NCI-H774 (cell line): ENCODE results near the gene SPANXB1.
"Not testable (repeated sequence)": the region's sequence is repeated elsewhere in the genome, so short reads cannot be mapped to it uniquely, and the experiment has no call there.

Experiments
- DNase-seq: peaks from one replicate; lab custom pipeline; 2025; lab: John Stamatoyannopoulos, UW

Gene SPANXB1, protein sequence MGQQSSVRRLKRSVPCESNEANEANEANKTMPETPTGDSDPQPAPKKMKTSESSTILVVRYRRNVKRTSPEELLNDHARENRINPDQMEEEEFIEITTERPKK

DNA sequence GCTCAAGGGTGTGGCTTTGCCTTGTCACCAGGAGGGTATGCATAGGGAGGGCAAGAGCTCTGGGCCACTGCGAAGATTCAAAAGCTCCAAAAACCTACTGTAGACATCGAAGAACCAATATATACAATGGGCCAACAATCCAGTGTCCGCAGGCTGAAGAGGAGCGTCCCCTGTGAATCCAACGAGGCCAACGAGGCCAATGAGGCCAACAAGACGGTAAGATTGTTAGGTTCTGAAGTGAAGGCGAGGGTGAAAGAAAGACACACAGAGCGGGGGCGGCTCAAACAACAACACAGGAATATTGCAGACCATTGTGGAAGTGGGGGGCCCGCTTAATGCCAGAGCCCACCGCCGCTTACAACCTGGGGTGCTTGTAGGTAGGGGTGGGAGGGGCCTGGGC lies at the start of gene SPANXB1:
SPANXB1 (plus strand) TSS at position 27 of the 400 bp plus-strand sequence; CDS start at position 127, 100 bp downstream.
- not testable (repeated sequence) for DNase-seq

DNA sequence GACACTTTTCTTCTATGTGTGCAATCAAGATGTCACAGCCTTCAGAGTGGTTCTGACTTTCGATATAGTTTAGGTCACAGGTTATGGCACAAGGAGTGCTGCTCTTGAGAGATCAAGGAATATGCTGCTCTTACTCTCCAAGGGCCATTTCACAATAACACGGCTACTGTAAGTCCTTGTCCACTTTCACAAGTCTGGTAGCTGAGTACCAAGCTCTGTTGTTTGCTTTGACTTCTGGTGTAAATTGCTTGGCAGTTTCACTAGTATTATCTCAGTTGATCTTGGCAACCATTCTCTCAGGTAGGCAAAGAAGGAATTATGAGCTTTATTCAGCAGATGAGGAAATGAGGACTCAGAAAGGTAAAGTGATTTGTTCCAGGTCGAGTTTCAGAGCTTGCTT lies 35.4 kb upstream of the SPANXB1 start:
- DNase-seq, result no peak

DNA sequence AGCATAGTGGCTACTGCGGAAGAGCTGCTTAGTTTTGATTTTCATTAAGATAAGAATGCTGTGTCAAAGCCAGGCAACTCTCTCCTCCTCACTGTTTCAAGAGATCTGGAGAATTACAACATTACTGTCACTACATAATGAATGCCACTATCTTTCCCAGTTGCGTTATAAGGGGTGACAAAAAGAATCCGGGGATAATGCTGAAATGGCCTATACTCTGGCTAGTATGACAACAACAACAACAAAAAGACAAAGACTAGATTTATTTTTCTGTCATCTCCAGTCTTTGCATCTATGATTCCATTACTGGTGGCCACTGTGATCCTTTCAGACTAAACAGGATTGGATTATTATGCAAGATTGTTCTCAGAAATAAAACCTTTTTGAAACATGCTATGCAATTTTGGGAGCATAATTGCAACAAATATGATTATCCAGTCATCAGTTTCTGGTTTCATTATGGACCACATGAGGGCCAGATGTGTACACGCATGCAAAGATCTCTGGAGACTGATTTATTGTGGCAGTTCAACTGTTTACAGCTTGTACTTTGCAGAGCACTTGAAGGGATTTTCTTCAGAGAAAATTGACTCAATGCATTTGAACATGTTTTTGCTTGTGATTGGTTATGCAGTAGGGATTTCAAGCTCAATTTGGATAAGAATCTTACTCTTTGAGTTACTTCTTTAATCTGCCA lies 31.1 kb upstream of the SPANXB1 start:
- DNase-seq, result no peak

DNA sequence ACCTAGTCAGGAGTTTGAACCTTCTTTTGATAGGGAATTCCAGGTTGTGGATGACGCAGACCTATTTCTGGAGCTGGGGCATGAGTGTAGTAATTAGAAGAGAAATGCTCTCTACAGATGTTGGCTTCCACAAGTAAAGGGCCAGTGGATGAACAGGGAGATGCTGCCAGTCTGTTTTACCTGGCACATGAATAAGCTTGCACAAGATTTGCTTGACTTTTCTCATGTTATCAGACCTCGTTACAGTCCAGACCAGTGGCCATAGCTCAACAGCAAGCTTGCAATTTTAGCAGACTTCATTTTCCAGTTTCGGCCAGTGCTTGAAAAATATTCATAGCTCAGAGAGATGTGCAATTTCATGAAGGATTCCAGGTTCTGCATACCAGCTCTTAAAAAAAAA lies 26.9 kb upstream of the SPANXB1 start:
- no peak for DNase-seq

DNA sequence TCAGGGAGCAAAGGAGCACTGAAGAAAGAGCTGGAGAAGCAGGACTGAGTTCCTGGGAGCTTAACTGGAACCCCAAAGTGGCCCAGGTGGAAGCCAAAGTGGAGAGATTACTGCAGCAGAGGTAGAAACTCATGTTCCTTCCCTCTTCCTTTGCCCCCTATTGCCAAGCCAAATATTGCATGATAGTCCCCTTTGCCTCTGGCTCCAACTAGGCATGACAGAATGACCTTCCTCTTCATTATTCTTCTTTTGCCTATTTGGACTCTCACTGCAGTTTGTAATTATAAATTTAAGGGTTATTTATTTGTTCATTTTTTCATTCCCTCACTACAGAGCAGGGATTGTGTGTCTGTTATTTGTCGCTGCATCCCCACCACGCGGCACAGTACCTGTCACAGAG lies 22.1 kb upstream of the SPANXB1 start:
- DNase-seq, result no peak

DNA sequence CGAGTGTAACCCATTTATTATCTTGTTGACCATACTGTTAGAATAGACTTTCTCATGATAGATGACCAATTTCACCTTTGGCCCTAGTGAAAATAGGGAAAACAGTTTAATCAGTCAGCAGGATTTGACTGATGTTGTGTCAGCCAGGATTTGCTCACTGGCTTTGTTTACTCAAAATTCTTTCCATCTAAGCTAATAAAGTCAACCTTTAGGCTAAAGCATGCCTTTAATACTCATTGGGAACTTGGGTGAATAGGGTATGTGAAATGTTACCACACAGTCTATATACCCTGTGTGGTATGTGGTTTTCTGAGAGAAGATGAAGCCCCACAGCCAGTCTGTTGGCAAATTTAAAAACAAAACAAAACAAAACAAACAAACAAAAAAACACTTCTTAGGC lies 18.7 kb upstream of the SPANXB1 start:
- DNase-seq, result no peak

DNA sequence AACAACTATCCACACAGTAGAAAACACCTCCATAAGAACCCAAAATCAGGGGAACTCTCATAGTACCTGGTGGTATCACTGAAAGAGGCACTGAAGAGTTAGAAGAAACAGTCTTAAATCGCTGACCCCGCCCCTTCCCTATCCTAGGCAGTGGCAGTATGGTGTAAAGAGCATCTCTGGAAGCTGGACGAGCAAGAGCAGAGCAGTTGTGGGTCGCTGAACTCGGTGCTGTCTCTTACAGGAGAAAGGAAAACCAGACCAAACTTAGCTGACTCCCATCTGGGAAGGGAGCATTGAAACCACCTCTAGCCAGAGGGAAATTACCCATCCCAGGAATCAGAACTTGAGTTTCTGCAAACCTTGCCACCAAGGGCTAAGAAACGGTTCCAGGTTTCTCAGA lies 2.8 kb downstream of the SPANXB1 start:
- not testable (repeated sequence) for DNase-seq

DNA sequence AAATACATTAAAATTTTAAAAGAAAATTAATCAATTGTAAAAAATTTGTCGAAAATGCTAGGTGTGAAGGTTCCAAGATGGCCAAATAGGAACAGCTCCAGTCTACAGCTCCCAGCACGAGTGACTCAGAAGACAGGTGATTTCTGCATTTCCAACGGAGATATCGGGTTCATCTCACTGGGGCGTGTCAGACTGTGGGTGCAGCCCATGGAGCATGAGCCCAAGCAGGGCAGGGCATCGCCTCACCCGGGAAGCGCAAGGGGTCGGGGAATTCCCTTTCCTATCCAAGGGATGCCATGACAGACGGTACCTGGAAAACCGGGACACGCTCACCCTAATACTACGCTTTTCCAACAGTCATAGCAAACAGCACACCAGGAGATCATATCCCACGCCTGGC lies 41.9 kb downstream of the SPANXB1 start:
- not testable (repeated sequence) for DNase-seq

DNA sequence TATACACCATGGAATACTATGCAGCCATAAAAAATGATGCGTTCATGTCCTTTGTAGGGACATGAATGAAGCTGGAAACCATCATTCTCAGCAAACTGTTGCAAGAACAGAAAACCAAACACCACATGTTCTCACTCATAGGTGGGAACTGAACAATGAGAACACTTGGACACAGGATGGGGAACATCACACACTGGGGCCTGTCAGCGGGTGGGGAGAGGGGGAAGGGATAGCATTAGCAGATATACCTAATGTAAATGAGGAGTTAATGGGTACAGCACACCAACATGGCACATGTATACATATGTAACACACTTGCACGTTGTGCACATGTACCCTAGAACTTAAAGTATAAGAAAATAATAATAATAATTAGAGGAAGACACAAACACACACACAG lies 47.5 kb downstream of the SPANXB1 start:
- not testable (repeated sequence) for DNase-seq

DNA sequence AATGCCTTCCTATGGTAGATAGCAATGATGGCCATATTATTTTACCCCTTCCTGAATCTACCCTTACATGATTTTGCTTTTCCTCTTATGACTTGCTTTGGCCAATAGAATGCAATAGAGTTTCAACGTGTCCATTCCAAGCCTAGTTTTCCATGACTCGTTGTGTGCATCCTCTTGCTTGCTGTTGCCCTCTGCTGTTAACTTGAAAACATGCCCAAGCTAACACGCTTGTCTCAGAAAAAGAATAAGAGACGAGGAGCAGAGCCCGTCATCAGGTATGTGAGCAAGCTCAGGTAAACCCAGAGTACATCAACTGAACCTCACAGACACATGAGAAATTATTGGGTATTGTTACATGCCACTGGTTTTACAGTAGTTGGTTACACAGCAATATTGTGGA lies 49.7 kb downstream of the SPANXB1 start:
- not testable (repeated sequence) for DNase-seq
